Activated CD4-positive, alpha-beta T cell treated with anti-CD3 and anti-CD28 coated beads for 36 hours (primary cell): ENCODE results near the gene IL25. TPM values are rescaled to one million over a fixed set of nuclear protein-coding genes. Genes with fewer than 3 reads are reported as not detected.
"Not testable (repeated sequence)": the region's sequence is repeated elsewhere in the genome, so short reads cannot be mapped to it uniquely, and the experiment has no call there.

Source experiments
- ATAC-seq: fragments of 200-7000 bp; cut with Tn5 transposase; one replicate; pipeline ENCODE4 v1.10.0; 2021; ENCODE audit warnings: mild to moderate bottlenecking, moderate library complexity
- CTCF ChIA-PET: fragments of 350-600 bp; sonication (Branson Sonifier 250); formaldehyde crosslinking; loops from one replicate; lab custom pipeline; 2021; ENCODE audit warnings: antibody characterized with exemption; lab: Charles Lee
- POLR2A ChIA-PET: fragments of 350-600 bp; sonication (Branson Sonifier 250); formaldehyde crosslinking; loops from one replicate; lab custom pipeline; 2021; ENCODE audit warnings: antibody characterized with exemption, inconsistent platforms; lab: Charles Lee
- DNase-seq: peaks from one replicate; pipeline ENCODE4 v3.0.0-alpha.2; 2020
- H3K27ac Mint-ChIP-seq: one replicate; pipeline ENCODE4 v1.8.0; 2021; ENCODE audit warnings: mixed read lengths
- H3K27me3 Mint-ChIP-seq: one replicate; pipeline ENCODE4 v1.8.0; 2021; ENCODE audit warnings: mixed read lengths
- H3K36me3 Mint-ChIP-seq: one replicate; pipeline ENCODE4 v1.8.0; 2021; ENCODE audit warnings: low read depth, mixed read lengths
- H3K4me1 Mint-ChIP-seq: one replicate; pipeline ENCODE4 v1.8.0; 2021; ENCODE audit warnings: mixed read lengths
- H3K4me3 Mint-ChIP-seq: one replicate; pipeline ENCODE4 v1.8.0; 2021; ENCODE audit warnings: mild to moderate bottlenecking, moderate library complexity, mixed read lengths
- H3K9me3 Mint-ChIP-seq: one replicate; pipeline ENCODE4 v1.8.0; 2021; ENCODE audit warnings: low read depth, mixed read lengths
- intact Hi-C, 2 experiments: fragments of 100-400 bp; cut with DNase I in 1 of 2; cut with micrococcal nuclease in 1 of 2; formaldehyde crosslinking; loops; one replicate each; pipeline versions ENCODE4 v1.14.2 to v1.15.1; 2022 to 2024; cut with DNase I, micrococcal nuclease
- total RNA-seq, 2 experiments: library from RNA; stranded (reverse); gene quantifications; one replicate each; pipeline ENCODE4 v1.2.3, GENCODE V29; 2021

IL25 gene
- total RNA-seq, 2 experiments from 2014 or later: not detected

DNA sequence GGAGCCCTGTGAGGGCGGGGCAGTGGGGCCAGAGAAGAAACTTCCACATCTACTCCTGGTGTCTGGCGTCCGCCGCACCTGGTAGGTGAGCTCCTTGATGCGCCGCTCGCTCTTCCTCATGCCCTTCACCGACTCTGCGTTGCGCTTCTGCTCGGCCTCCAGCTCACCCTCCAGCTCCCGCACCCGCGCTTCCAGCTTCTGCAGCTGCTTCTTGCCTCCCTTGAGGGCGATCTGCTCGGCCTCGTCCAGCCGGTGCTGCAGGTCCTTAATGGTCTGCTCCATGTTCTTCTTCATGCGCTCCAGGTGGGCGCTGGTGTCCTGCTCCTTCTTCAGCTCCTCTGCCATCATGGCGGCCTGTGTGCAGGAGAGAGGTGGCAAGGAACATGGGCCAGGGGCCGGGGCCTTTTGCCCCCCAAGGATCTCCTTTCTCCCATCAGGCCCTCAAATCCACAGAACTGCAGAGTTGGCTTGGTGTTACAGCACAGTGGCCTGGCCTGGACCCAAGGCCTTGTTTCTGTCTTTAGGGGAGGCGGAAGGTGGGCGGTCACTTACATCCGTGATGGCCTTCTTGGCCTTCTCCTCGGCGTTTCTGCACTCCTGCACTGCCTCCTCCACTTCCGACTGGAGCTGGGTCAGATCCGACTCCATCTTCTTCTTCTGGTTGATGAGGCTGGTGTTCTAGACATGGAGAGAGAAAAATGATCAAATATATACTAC lies 11.9 kb downstream of the IL25 start:
- Mint-ChIP-seq H3K27me3 (peaks cover 2% of the 10 kb centered on the region), H3K4me3 (no peak overlapping the region), H3K9me3 (no peaks in the 10 kb centered on the region), H3K36me3 (no peaks in the 10 kb centered on the region), H3K27ac (no peak overlapping the region), H3K4me1 (no peaks in the 10 kb centered on the region)
- ChIA-PET CTCF (interaction anchor here (0.6 kb wide), 1 partner anchor 64 kb away, joined by 3 read pairs; no protein-coding TSS in a partner anchor), POLR2A (interaction anchor here (0.5 kb wide), 1 partner anchor 151 kb away, joined by 5 read pairs; no protein-coding TSS in a partner anchor)
- ATAC-seq: no peak
- DNase-seq: no peak
- intact Hi-C loops: no loop called here

DNA sequence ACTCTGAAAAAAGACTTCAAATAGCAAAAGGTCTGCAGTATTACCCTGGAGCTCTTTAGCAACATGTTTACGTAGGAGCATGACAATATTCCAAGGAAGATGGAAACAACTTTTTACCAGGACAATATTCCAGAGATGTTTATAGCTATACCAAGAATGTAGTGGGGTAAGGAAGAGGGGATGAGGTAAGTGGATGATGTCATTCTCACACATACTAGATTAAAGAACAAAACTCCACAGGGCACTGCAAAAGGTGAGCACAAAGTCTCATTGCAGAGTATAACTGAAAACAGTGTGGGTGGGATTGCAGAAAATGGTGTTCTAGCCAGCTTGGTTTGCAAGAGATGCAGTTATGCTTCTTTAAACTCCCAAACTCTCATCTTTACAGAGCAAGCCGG lies 12.6 kb downstream of the IL25 start:
- H3K4me3 Mint-ChIP-seq: no peak overlapping the region
- ATAC-seq (no peak), DNase-seq (no peak)
- H3K27me3 Mint-ChIP-seq: peaks cover 2% of the 10 kb centered on the region
- ChIA-PET CTCF (interaction anchor here (1.2 kb wide), 1 partner anchor 33 kb away, joined by 3 read pairs; the partner anchor contains the start of gene SLC22A17), POLR2A (interaction anchor here (0.5 kb wide), 1 partner anchor 151 kb away, joined by 5 read pairs; no protein-coding TSS in a partner anchor)
- H3K4me1 Mint-ChIP-seq: no peaks in the 10 kb centered on the region
- H3K27ac Mint-ChIP-seq: no peak overlapping the region
- intact Hi-C loops: no loop called here
- H3K36me3 Mint-ChIP-seq: no peaks in the 10 kb centered on the region
- H3K9me3 Mint-ChIP-seq: no peaks in the 10 kb centered on the region

DNA sequence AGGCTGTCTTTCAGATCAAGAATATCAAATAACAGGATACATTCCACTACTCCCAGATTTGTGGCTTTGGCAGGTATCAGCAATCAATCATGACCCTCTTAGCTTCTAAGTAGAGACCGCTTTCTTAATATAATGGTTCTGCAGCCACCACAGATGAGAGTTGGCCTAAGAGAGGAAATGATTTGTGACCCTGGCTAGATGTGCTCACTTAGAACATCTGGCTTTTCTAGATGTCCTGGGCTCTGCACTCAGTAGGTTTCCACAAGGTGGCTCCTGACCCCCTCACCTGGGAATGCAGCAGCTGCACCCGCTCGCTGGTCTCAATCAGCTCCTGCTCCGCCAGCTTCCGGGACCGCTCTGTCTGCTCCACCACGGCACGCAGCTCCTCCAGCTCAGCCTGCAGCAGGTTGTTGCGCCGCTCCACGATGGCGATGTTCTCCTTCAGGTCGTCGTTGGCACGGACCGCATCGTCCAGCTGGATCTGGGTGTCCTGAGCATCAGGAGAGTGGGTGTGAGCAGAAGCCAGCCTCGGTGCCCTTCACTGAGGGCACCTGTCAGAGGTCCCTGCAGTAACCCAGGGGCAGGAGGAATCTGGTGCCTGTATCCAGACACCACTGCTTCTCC lies 13.1 kb downstream of the IL25 start:
- Mint-ChIP-seq H3K27ac (no peak overlapping the region), H3K36me3 (no peaks in the 10 kb centered on the region), H3K4me1 (no peaks in the 10 kb centered on the region), H3K9me3 (no peaks in the 10 kb centered on the region), H3K4me3 (no peak overlapping the region), H3K27me3 (peaks cover 2% of the 10 kb centered on the region)
- intact Hi-C loops: no loop called here
- CTCF ChIA-PET: interaction anchor here (1.2 kb wide), 1 partner anchor 33 kb away, joined by 3 read pairs; the partner anchor contains the start of gene SLC22A17
- DNase-seq (no peak), ATAC-seq (no peak)
- POLR2A ChIA-PET: no interaction called here

DNA sequence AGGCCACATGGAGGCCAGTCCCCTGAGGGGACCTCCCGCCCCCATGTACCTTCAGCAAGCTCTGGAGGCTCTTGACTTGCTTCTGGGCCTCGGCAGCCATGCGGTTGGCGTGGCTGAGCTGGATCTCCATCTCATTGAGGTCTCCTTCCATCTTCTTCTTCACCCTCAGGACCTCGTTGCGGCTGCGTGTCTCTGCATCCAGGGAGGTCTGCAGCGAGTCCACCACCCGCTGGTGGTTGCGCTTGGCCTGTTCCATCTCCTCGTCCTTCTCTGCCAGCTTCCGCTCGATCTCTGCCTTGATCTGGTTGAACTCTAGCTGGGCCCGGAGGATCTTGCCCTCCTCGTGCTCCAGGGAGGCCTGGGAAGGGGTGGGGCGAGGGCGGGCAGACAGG lies 13.7 kb downstream of the IL25 start:
- H3K9me3 Mint-ChIP-seq, intact Hi-C loops, H3K4me3 Mint-ChIP-seq: not testable (repeated sequence)

DNA sequence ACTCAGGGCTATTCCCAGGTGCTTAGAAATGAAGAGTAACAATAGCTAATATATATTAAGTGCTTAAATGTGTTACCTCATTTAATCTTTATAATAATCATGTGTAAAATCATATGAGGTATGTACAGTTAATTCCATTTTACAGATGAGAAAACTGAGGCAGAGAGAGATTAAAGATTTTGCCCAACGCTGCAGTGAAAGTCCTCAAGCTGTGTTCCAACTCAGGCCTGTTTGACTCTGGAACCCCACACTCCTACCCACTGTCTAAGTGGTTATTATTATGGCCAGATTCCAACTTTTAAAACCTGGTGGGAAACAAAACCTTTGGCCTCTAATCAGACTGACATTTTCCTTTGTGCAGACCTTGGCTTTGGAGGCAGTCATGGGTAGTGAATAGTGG lies 14.4 kb downstream of the IL25 start:
- DNase-seq (no peak), ATAC-seq (no peak)
- Mint-ChIP-seq H3K27ac (no peak overlapping the region), H3K9me3 (no peaks in the 10 kb centered on the region), H3K4me3 (no peak overlapping the region), H3K36me3 (no peaks in the 10 kb centered on the region), H3K4me1 (no peaks in the 10 kb centered on the region), H3K27me3 (peaks cover 2% of the 10 kb centered on the region)
- intact Hi-C loops: no loop called here
- POLR2A ChIA-PET: no interaction called here
- CTCF ChIA-PET: interaction anchor here (0.5 to 1.0 kb wide), 2 partner anchors 174 to 266 kb away, joined by 3 read pairs; no protein-coding TSS in a partner anchor

More for the DNA sequence above, 13.7 kb downstream of the IL25 start:
- H3K27ac Mint-ChIP-seq, H3K27me3 Mint-ChIP-seq, DNase-seq, H3K4me1 Mint-ChIP-seq, ATAC-seq, H3K36me3 Mint-ChIP-seq, POLR2A ChIA-PET: not testable (repeated sequence)
- CTCF ChIA-PET: interaction anchor here (1.2 kb wide), 1 partner anchor 34 kb away, joined by 3 read pairs; the partner anchor contains the start of gene SLC22A17

DNA sequence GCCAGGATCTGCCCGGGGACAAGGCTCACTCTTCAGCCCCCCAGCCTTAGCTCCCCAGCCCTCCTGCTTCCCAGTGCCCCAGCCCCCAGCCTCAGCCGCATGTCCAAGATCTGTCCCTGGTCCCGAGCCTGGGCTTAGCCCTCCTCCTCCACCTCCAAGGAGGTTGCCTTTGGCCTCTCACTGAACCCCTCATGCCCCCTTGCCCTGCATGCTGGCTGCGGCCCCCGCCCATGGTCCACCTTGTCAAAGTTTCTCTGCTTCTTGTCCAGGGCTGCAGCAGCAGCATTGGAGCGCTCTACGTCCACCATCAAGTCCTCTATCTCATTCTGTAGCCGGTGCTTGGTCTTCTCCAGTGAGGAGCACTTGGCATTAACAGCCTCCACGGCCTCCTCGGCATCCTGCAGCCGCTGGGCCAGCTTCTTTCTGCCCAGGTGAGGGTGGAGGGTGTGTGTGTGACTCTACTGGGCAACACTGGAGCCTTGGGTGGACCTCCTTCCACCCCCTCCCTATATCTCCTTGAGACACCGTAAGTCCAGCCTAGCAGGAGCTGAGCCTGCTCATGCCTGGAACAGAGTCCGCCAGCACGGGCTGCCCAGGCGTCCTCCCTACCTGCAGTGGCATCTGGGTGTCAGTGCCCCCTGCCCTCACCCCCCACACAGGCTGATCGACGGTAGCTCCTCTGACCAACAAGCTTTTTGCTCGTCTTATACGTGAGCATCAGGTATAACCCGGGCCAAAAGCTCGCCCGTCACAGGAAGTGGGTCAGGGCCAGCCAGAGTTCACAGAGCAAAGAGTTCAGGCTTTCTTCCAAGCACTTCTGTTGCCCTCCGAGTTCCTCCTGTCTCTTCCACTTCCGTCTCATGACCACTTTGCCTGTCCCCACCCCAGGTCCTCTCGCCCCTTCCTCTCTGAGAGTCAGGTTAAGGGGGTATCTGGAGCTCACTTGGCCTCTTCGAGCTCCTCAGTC lies 15.6 kb downstream of the IL25 start:
- POLR2A ChIA-PET: no interaction called here
- DNase-seq (no peak), ATAC-seq (no peak)
- Mint-ChIP-seq H3K9me3 (no peaks in the 10 kb centered on the region), H3K36me3 (no peaks in the 10 kb centered on the region), H3K4me1 (no peaks in the 10 kb centered on the region), H3K27ac (no peak overlapping the region), H3K4me3 (no peak overlapping the region), H3K27me3 (no peaks in the 10 kb centered on the region)
- CTCF ChIA-PET: interaction anchor here (1.0 kb wide), 1 partner anchor 267 kb away, joined by 3 read pairs; no protein-coding TSS in a partner anchor
- intact Hi-C loops: no loop called here

DNA sequence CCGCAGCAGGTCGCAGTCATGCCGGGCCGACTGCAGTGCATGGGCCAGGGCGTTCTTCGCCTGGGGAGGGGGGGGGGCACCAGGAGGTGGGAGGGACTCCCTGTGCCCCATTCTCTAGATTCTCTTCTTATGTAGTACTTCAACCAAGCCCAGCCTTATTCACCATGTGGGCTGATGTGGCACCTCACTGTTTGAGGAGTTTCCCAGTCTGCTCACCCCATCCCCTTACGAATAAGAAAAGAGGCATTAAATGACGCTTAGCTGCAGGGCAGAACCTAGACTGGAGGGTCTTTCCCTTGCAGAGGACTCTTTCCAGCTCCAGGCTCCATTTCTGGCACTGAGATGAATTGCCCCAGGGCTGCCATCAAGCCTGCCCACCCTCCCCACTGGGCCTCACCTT lies 16.4 kb downstream of the IL25 start:
- no peaks in the 10 kb centered on the region for H3K36me3 Mint-ChIP-seq
- POLR2A ChIA-PET: no interaction called here
- no peaks in the 10 kb centered on the region for H3K27me3 Mint-ChIP-seq
- no peaks in the 10 kb centered on the region for H3K9me3 Mint-ChIP-seq
- H3K4me3 Mint-ChIP-seq: no peak overlapping the region
- no peaks in the 10 kb centered on the region for H3K4me1 Mint-ChIP-seq
- no peak for ATAC-seq
- no peak for DNase-seq
- no peak overlapping the region for H3K27ac Mint-ChIP-seq
- intact Hi-C loops: no loop called here
- CTCF ChIA-PET: no interaction called here

DNA sequence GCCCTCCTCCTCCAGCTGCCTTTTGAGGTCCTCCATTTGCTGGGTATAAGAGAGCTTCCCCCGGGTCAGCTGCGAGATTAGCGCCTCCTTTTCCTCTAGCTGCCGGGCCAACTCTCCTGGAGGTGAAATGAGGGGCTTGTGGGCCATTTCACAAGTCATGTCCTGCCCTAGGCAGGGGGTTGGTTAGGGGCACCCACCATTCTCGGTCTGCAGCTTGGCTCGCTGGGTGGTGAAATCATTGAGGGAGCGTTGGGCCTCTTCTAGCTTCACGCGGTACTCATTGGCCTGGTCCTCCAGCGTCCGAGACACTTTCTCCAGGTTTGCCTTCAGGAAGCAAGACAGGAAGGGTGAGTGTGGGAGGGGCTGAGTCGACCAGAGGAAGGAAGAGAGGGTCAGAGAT lies 16.8 kb downstream of the IL25 start:
- CTCF ChIA-PET: no interaction called here
- POLR2A ChIA-PET: no interaction called here
- intact Hi-C loops: no loop called here
- no peak for DNase-seq
- H3K4me3 Mint-ChIP-seq: no peak overlapping the region
- no peaks in the 10 kb centered on the region for H3K36me3 Mint-ChIP-seq
- no peak for ATAC-seq
- H3K27me3 Mint-ChIP-seq: no peaks in the 10 kb centered on the region
- H3K4me1 Mint-ChIP-seq: no peaks in the 10 kb centered on the region
- no peak overlapping the region for H3K27ac Mint-ChIP-seq
- no peaks in the 10 kb centered on the region for H3K9me3 Mint-ChIP-seq

DNA sequence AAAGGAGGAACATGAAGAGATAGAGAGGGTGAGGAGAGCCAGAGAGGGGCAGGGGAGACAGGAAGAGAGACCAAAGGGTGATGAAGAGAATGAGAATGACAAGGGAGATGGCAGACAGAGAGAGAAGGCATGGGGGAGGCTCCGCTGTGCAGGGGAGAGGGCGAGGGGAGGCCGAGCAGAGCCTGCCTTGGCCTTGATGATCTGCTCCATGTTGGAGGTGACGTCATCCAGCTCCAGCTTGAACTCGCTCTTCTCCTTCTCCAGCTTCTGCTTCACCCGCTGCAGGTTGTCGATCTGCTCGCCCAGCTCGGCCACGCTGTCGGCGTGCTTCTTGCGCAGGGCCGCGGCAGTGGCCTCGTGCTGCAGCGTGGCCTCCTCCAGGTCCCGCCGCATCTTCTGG lies 17.3 kb downstream of the IL25 start:
- CTCF ChIA-PET: interaction anchor here (0.8 kb wide), 1 partner anchor 10 kb away, joined by 3 read pairs; no protein-coding TSS in a partner anchor
- H3K27me3 Mint-ChIP-seq, intact Hi-C loops, POLR2A ChIA-PET, H3K9me3 Mint-ChIP-seq, ATAC-seq, H3K4me3 Mint-ChIP-seq, H3K36me3 Mint-ChIP-seq, H3K27ac Mint-ChIP-seq, DNase-seq, H3K4me1 Mint-ChIP-seq: not testable (repeated sequence)

DNA sequence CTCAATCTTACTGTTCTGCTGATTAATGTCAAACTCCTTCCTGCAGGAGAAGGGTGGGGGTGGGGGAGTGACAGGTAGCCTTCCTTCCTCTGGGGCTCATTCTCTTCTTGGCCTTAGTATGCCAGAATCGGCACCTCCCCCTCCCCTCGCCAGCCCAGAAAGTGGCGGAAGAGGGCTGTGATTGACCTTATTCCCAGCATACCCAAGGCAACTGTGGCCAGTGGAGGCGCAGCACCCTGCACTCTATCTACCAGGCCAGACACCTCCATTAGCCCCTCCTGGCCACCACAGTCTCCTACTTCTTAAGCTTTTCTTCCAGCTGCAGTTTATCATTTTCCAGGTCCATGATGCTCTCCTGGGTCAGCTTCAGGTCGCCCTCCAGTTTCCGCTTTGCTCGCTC lies 20.0 kb downstream of the IL25 start:
- Mint-ChIP-seq H3K27me3 (no peaks in the 10 kb centered on the region), H3K9me3 (no peaks in the 10 kb centered on the region), H3K27ac (no peak overlapping the region), H3K4me1 (no peaks in the 10 kb centered on the region), H3K4me3 (no peak overlapping the region), H3K36me3 (no peaks in the 10 kb centered on the region)
- ATAC-seq (no peak), DNase-seq (no peak)
- intact Hi-C loops: no loop called here
- POLR2A ChIA-PET: no interaction called here
- CTCF ChIA-PET: interaction anchor here (0.7 to 1.3 kb wide), 3 partner anchors 24 to 59 kb away, joined by 3 to 4 read pairs (median 3); no protein-coding TSS in a partner anchor

DNA sequence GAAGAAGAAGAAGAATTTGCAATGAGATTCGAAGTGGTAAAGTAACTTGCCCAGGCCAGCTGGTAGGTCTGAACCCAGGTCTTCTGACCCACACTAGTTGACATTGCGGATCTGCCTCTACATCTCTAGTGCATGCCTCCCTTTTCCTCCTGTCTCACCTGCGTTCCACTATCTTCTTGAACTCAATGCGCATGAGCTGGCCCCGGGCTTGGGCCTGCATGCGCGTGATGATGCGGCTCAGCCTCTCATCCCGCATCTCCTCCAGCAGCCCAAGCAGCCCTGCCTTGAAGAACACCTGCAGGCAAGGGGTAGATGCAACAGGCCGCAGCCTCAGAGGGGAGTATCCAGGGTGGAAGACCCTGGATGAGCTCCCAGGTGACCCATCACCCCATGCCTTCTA lies 23.5 kb downstream of the IL25 start:
- Mint-ChIP-seq H3K27ac (no peak overlapping the region), H3K9me3 (no peaks in the 10 kb centered on the region), H3K4me3 (no peak overlapping the region), H3K4me1 (no peaks in the 10 kb centered on the region), H3K27me3 (no peaks in the 10 kb centered on the region), H3K36me3 (no peaks in the 10 kb centered on the region)
- CTCF ChIA-PET: no interaction called here
- POLR2A ChIA-PET: no interaction called here
- no peak for DNase-seq
- intact Hi-C loops: no loop called here
- ATAC-seq: no peak
